Tibial nerve (tissue), 4 donors: ENCODE measurements around the gene BCL3.

Experiments used
- EP300 ChIP-seq, 2 donors: sonication (generic); formaldehyde crosslinking; IDR thresholded peaks; one replicate each; pipeline ENCODE4 v1.6.1; 2017; ENCODE audit warnings: antibody characterized with exemption in 2 of 2, mild to moderate bottlenecking in 1 of 2
- POLR2A ChIP-seq, 2 donors: fragments of 450-650 bp; IDR thresholded peaks; one replicate each; pipeline ENCODE4 v1.6.1; 2017; ENCODE audit warnings: antibody characterized with exemption in 2 of 2, mild to moderate bottlenecking in 2 of 2, moderate library complexity in 2 of 2
- TF ChIP-seq, protein P1 (sequence below), 5 experiments: fragments of 200-600 bp in 3 of 5; fragments of 450-650 bp in 2 of 5; sonication (generic) in 3 of 5; IDR thresholded peaks; one replicate each; pipeline ENCODE4 v1.5.1; 2016 to 2019; ENCODE audit warnings: antibody characterized with exemption in 5 of 5, mild to moderate bottlenecking in 3 of 5, moderate library complexity in 2 of 5

DNA sequence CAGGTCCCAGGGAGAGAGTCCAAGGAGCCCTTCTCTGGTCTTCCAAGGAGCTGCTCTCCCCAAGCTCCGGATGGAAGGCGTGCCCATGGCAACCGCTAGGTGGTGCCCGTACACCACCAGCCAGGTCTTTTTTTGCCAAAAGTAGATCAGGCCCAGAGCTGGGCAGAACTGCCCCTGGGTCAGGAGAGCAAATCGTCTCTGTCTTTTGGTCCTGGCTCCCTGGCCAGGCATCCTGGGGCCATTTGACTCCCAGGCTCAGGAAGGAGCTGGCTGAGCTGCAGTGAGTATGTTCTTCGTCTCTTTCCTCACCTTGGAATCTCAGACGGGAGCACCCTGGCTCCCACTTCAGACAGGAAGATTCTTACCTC, 24.6 kb upstream of the BCL3 start:
- TF ChIP-seq, protein P1, sequence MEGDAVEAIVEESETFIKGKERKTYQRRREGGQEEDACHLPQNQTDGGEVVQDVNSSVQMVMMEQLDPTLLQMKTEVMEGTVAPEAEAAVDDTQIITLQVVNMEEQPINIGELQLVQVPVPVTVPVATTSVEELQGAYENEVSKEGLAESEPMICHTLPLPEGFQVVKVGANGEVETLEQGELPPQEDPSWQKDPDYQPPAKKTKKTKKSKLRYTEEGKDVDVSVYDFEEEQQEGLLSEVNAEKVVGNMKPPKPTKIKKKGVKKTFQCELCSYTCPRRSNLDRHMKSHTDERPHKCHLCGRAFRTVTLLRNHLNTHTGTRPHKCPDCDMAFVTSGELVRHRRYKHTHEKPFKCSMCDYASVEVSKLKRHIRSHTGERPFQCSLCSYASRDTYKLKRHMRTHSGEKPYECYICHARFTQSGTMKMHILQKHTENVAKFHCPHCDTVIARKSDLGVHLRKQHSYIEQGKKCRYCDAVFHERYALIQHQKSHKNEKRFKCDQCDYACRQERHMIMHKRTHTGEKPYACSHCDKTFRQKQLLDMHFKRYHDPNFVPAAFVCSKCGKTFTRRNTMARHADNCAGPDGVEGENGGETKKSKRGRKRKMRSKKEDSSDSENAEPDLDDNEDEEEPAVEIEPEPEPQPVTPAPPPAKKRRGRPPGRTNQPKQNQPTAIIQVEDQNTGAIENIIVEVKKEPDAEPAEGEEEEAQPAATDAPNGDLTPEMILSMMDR (IDR thresholded peaks at IDR 0.05), result peak; percentile 95 to 99 (median 97)
- no peak for TF ChIP-seq POLR2A (IDR thresholded peaks at IDR 0.05)
- peak; percentile 22 to 65 for TF ChIP-seq EP300 (IDR thresholded peaks at IDR 0.05)
